HEK293 (cell line): ENCODE data around the gene LNP1.

Experiments
- CTCF ChIA-PET: fragments of 350-600 bp; formaldehyde crosslinking; extraction: SDS; loops from one replicate; lab custom pipeline; 2021; ENCODE audit warnings: antibody characterized with exemption; lab: Yijun Ruan, JAX
- POLR2A ChIA-PET: fragments of 300-600 bp; formaldehyde crosslinking; extraction: SDS; loops from one replicate; lab custom pipeline; 2020; ENCODE audit warnings: antibody characterized with exemption, inconsistent platforms; lab: Yijun Ruan, JAX
- H3K27ac ChIP-seq: fragments of 200-500 bp; sonication (Bioruptor generic); 2 replicates; pipeline ENCODE4 v1.5.1; 2014; ENCODE audit warnings: low read depth, low read length, control low read depth, inconsistent platforms; ENCODE audit errors: extremely low read depth
- H3K36me3 ChIP-seq, 2 experiments: fragments of 200-500 bp in 1 of 2; sonication (Bioruptor generic) in 1 of 2; 1 replicate in 1 of 2; 2 replicates in 1 of 2; pipeline ENCODE4 v1.5.1; 2014 to 2017; ENCODE audit warnings: inconsistent platforms in 2 of 2, low read length in 2 of 2; ENCODE audit not compliant: control insufficient read depth in 2 of 2, insufficient read depth in 1 of 2
- H3K4me1 ChIP-seq: fragments of 200-500 bp; sonication (Bioruptor generic); 2 replicates; pipeline ENCODE4 v1.5.1; 2014; ENCODE audit warnings: mild to moderate bottlenecking, low read length, inconsistent platforms; ENCODE audit not compliant: control insufficient read depth, insufficient read depth
- H3K4me3 ChIP-seq: 2 replicates; pipeline ENCODE4 v1.5.1; 2011; ENCODE audit warnings: low read depth, mild to moderate bottlenecking, control low read depth, low read length, moderate library complexity
- H3K9me3 ChIP-seq: fragments of 200-500 bp; sonication (Bioruptor generic); 2 replicates; pipeline ENCODE4 v1.5.1; 2014; ENCODE audit warnings: low read depth, low read length, inconsistent platforms; ENCODE audit not compliant: control insufficient read depth, insufficient read depth
- BCL11A ChIP-seq: fragments of 450-650 bp; formaldehyde crosslinking; IDR thresholded peaks from 2 replicates; pipeline ENCODE4 v1.5.1; 2016; ENCODE audit warnings: low read depth, missing biosample characterization, missing genetic modification characterization
- GLIS1 ChIP-seq: fragments of 450-650 bp; formaldehyde crosslinking; IDR thresholded peaks from 2 replicates; pipeline ENCODE4 v1.5.1; 2016; ENCODE audit warnings: missing biosample characterization, missing genetic modification characterization
- KLF1 ChIP-seq: fragments of 450-650 bp; formaldehyde crosslinking; IDR thresholded peaks from 2 replicates; pipeline ENCODE4 v1.5.1; 2016; ENCODE audit warnings: missing biosample characterization, missing genetic modification characterization
- MZF1 ChIP-seq: fragments of 450-650 bp; formaldehyde crosslinking; IDR thresholded peaks from 2 replicates; pipeline ENCODE4 v1.5.1; 2017; ENCODE audit warnings: missing biosample characterization, missing genetic modification characterization, borderline replicate concordance
- ZBTB1 ChIP-seq: fragments of 450-650 bp; formaldehyde crosslinking; IDR thresholded peaks from 2 replicates; pipeline ENCODE4 v1.5.1; 2016; ENCODE audit warnings: missing biosample characterization, missing genetic modification characterization
- ZBTB7A ChIP-seq: fragments of 450-650 bp; formaldehyde crosslinking; IDR thresholded peaks from 2 replicates; pipeline ENCODE4 v1.5.1; 2016; ENCODE audit warnings: low read depth, missing biosample characterization, missing genetic modification characterization
- ZNF10 ChIP-seq: fragments of 450-650 bp; formaldehyde crosslinking; IDR thresholded peaks from 2 replicates; pipeline ENCODE4 v1.5.1; 2017; ENCODE audit warnings: missing biosample characterization, missing genetic modification characterization
- ZNF19 ChIP-seq: fragments of 450-650 bp; formaldehyde crosslinking; IDR thresholded peaks from 2 replicates; pipeline ENCODE4; 2016; ENCODE audit warnings: missing biosample characterization, missing genetic modification characterization, low read depth
- ZNF354C ChIP-seq: fragments of 450-650 bp; formaldehyde crosslinking; IDR thresholded peaks from 2 replicates; pipeline ENCODE4 v1.5.1; 2016; ENCODE audit warnings: missing biosample characterization, missing genetic modification characterization, low read depth, borderline replicate concordance
- ZNF37A ChIP-seq: fragments of 450-650 bp; IDR thresholded peaks from 2 replicates; pipeline ENCODE4 v1.5.1; 2018; ENCODE audit warnings: missing biosample characterization, missing genetic modification characterization
- ZNF48 ChIP-seq: fragments of 450-650 bp; formaldehyde crosslinking; IDR thresholded peaks from 2 replicates; pipeline ENCODE4 v1.5.1; 2016; ENCODE audit warnings: missing biosample characterization, missing genetic modification characterization
- ZNF510 ChIP-seq: fragments of 450-650 bp; formaldehyde crosslinking; IDR thresholded peaks from 2 replicates; pipeline ENCODE4 v1.5.1; 2018; ENCODE audit warnings: mild to moderate bottlenecking, missing genetic modification characterization, missing biosample characterization; ENCODE audit not compliant: insufficient replicate concordance
- ZNF518A ChIP-seq: fragments of 450-650 bp; formaldehyde crosslinking; conservative IDR thresholded peaks from 2 replicates; pipeline ENCODE4 v1.5.1; 2016; ENCODE audit warnings: low read depth, missing biosample characterization, missing genetic modification characterization
- ZNF585B ChIP-seq: fragments of 450-650 bp; formaldehyde crosslinking; IDR thresholded peaks from 2 replicates; pipeline ENCODE4 v1.5.1; 2016; ENCODE audit warnings: missing biosample characterization, missing genetic modification characterization
- ZNF777 ChIP-seq: fragments of 450-650 bp; formaldehyde crosslinking; IDR thresholded peaks from 2 replicates; pipeline ENCODE4 v1.5.1; 2017; ENCODE audit warnings: missing biosample characterization, missing genetic modification characterization, borderline replicate concordance
- TF ChIP-seq, protein P1 (sequence below): fragments of 450-650 bp; formaldehyde crosslinking; IDR thresholded peaks from 2 replicates; pipeline ENCODE4 v1.5.1; 2016; ENCODE audit warnings: missing biosample characterization, missing genetic modification characterization, borderline replicate concordance

LNP1 gene

GRCh38 chr3:100419406-100419805, 18.1 kb downstream of the LNP1 start:
- H3K36me3 ChIP-seq: no peaks in the 10 kb centered on the region
- POLR2A ChIA-PET: no interaction called here
- CTCF ChIA-PET: interaction anchor here (0.5 kb wide), 2 partner anchors 30 to 172 kb away, joined by 3 to 4 read pairs; no protein-coding TSS in a partner anchor
- H3K4me1 ChIP-seq: no peaks in the 10 kb centered on the region
- TF ChIP-seq ZNF354C: no peak
- TF ChIP-seq ZNF10: no peak
- TF ChIP-seq ZNF19 (tag by site-specific recombination): no peak
- TF ChIP-seq KLF1 (tag by site-specific recombination): no peak
- no peak for TF ChIP-seq ZNF777 (tag by site-specific recombination)
- TF ChIP-seq ZNF518A (tag by site-specific recombination): no peak
- TF ChIP-seq ZNF37A (tag by site-specific recombination): no peak
- no peak for TF ChIP-seq ZNF48 (tag by site-specific recombination)
- TF ChIP-seq ZBTB1: no peak
- TF ChIP-seq, protein P1, sequence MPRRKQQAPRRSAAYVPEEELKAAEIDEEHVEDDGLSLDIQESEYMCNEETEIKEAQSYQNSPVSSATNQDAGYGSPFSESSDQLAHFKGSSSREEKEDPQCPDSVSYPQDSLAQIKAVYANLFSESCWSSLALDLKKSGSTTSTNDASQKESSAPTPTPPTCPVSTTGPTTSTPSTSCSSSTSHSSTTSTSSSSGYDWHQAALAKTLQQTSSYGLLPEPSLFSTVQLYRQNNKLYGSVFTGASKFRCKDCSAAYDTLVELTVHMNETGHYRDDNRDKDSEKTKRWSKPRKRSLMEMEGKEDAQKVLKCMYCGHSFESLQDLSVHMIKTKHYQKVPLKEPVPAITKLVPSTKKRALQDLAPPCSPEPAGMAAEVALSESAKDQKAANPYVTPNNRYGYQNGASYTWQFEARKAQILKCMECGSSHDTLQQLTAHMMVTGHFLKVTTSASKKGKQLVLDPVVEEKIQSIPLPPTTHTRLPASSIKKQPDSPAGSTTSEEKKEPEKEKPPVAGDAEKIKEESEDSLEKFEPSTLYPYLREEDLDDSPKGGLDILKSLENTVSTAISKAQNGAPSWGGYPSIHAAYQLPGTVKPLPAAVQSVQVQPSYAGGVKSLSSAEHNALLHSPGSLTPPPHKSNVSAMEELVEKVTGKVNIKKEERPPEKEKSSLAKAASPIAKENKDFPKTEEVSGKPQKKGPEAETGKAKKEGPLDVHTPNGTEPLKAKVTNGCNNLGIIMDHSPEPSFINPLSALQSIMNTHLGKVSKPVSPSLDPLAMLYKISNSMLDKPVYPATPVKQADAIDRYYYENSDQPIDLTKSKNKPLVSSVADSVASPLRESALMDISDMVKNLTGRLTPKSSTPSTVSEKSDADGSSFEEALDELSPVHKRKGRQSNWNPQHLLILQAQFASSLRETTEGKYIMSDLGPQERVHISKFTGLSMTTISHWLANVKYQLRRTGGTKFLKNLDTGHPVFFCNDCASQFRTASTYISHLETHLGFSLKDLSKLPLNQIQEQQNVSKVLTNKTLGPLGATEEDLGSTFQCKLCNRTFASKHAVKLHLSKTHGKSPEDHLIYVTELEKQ: no peak
- TF ChIP-seq ZNF585B (tag by site-specific recombination): no peak
- no peak for TF ChIP-seq BCL11A
- no peak for TF ChIP-seq MZF1 (tag by site-specific recombination)
- TF ChIP-seq ZNF510 (tag by site-specific recombination): no peak
- no peak overlapping the region for H3K4me3 ChIP-seq
- no peak overlapping the region for H3K27ac ChIP-seq
- no peaks in the 10 kb centered on the region for H3K9me3 ChIP-seq

DNA sequence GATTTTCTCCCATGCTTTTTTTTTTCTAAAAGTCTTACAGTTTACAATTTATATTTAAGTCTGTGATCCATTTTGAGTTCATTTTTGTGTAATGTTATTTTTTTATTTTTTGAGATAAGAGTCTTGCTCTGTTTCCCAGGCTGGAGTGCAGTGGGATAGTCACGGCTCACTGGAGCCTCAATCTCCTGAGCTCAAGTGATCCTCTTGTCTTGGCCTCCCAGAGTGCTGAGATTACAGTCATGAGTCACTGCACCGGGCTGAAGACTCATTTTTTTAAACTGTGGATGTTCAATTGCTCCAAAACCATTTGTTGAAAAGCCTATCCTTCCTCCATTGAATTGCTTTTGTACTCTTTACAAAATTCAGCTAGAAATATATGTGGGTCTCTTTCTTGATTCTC, 19.5 kb downstream of the LNP1 start:
- H3K27ac ChIP-seq: no peak overlapping the region
- no peak overlapping the region for H3K4me3 ChIP-seq
- TF ChIP-seq ZBTB7A (no peak), GLIS1 (peak; percentile 78)
- H3K4me1 ChIP-seq: no peaks in the 10 kb centered on the region
- H3K36me3 ChIP-seq: no peaks in the 10 kb centered on the region
- ChIA-PET CTCF (interaction anchor here (0.6 to 0.8 kb wide), 2 partner anchors 35 to 42 kb away, joined by 3 to 4 read pairs; no protein-coding TSS in a partner anchor), POLR2A (interaction anchor here (0.8 to 1.6 kb wide), 2 partner anchors 19 to 20 kb away, joined by 3 to 4 read pairs; partner anchors contain the start of genes LNP1 and TOMM70)
- H3K9me3 ChIP-seq: no peaks in the 10 kb centered on the region
